Measurements from ENCODE around the gene POLR3H.
A peak's percentile ranks its signal among the peaks of the same experiment; 100 is the strongest.

DNA sequence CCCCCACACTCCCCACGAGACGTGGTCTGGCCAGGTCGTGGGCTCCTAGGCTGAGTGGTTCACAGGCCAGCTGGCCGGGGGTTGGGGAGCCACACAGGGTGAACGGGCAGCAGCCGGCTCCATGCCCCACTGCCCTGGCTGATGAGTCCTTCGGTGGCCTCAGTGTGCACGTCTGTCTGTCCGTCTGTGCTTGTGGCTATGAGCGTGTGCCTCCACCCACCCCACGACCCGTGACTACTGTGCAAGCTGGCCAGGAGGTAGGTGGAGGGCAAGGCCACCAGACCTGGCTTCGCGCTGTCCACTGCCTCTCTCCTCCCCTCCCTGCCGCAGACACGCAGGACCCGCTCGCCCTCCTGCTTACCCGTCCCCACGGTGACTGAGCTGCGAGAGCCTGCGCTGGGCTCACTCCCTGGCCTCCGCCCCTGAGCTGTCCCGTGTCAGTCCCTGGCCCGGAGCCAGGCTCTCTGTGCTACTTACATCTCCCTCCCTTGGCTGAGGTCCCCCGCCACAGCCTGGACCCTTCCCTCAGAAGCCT is 30.6 kb upstream of the POLR3H start:
- TF ChIP-seq, protein P1, sequence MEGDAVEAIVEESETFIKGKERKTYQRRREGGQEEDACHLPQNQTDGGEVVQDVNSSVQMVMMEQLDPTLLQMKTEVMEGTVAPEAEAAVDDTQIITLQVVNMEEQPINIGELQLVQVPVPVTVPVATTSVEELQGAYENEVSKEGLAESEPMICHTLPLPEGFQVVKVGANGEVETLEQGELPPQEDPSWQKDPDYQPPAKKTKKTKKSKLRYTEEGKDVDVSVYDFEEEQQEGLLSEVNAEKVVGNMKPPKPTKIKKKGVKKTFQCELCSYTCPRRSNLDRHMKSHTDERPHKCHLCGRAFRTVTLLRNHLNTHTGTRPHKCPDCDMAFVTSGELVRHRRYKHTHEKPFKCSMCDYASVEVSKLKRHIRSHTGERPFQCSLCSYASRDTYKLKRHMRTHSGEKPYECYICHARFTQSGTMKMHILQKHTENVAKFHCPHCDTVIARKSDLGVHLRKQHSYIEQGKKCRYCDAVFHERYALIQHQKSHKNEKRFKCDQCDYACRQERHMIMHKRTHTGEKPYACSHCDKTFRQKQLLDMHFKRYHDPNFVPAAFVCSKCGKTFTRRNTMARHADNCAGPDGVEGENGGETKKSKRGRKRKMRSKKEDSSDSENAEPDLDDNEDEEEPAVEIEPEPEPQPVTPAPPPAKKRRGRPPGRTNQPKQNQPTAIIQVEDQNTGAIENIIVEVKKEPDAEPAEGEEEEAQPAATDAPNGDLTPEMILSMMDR (IDR thresholded peaks at IDR 0.05), result no peak
- TF ChIP-seq POLR2A (IDR thresholded peaks at IDR 0.05; ENCODE audit: low read depth) (no peak), POLR2AphosphoS5 (IDR thresholded peaks at IDR 0.05) (peak; percentile 19 to 37)
